GM12878 (cell line): Measurements from ENCODE around the gene TRIB2. TPM values are rescaled to one million over a fixed set of nuclear protein-coding genes. Genes with fewer than 3 reads are reported as not detected.

Experiments used
- ATAC-seq: fragments of 200-7000 bp; cut with Tn5 transposase; 3 replicates; pipeline ENCODE4 v1.9.1; 2020; ENCODE audit warnings: mild to moderate bottlenecking, moderate library complexity
- BruUV-seq: library from RNA; stranded (reverse); fragments of 400-500 nt; replicated peaks from 2 replicates; lab custom pipeline; 2021; lab: Mats Ljungman, UMichigan
- CTCF ChIA-PET: fragments of 300-600 bp; sonication (Branson Sonifier 250); formaldehyde crosslinking; extraction: SDS; loops from one replicate; lab custom pipeline; 2021; ENCODE audit warnings: inconsistent platforms; lab: Yijun Ruan, JAX
- POLR2A ChIA-PET: fragments of 350-600 bp; formaldehyde crosslinking; extraction: SDS; loops from one replicate; lab custom pipeline; 2021; ENCODE audit warnings: inconsistent platforms; lab: Charles Lee
- RAD21 ChIA-PET: fragments of 300-600 bp; sonication (Branson Sonifier 250); formaldehyde crosslinking; loops from one replicate; lab custom pipeline; 2023; ENCODE audit warnings: antibody characterized with exemption; ENCODE audit not compliant: unreplicated experiment; lab: Charles Lee
- SMC1A ChIA-PET: fragments of 300-600 bp; sonication (Branson Sonifier 250); formaldehyde crosslinking; loops from one replicate; lab custom pipeline; 2023; ENCODE audit not compliant: unreplicated experiment, uncharacterized antibody; lab: Charles Lee
- DNase-seq: peaks from one replicate; pipeline ENCODE4 v3.0.0-alpha.2; 2011; ENCODE audit warnings: low read depth, low spot score
- FAIRE-seq: peaks from 3 replicates; lab custom pipeline; 2011; peaks lifted over from hg19 to GRCh38; lab: Jason Lieb, UNC
- H2AFZ ChIP-seq: 2 replicates; pipeline ENCODE4 v1.6.0; 2011; ENCODE audit warnings: low read depth, low read length, control low read depth; ENCODE audit not compliant: control insufficient read depth
- H3K27ac ChIP-seq: 2 replicates; pipeline ENCODE4 v1.5.1; 2011; ENCODE audit warnings: control low read depth; ENCODE audit not compliant: control insufficient read depth, insufficient read depth
- H3K27me3 ChIP-seq, 2 experiments: replicated peaks in 1 of 2; 2 replicates each; pipeline versions ENCODE4 v1.6.0 to v1.6.1; 2011; ENCODE audit warnings: low read length in 1 of 2; ENCODE audit not compliant: control insufficient read depth in 2 of 2, insufficient read depth in 2 of 2
- H3K36me3 ChIP-seq, 2 experiments: 2 replicates each; pipeline ENCODE4 v1.5.1; 2011; ENCODE audit warnings: low read length in 1 of 2; ENCODE audit not compliant: control insufficient read depth in 2 of 2, insufficient read depth in 2 of 2
- H3K4me1 ChIP-seq: 2 replicates; pipeline ENCODE4 v1.6.1; 2011; ENCODE audit warnings: mild to moderate bottlenecking, low read length, moderate library complexity, mixed read lengths; ENCODE audit not compliant: control insufficient read depth, insufficient read depth
- H3K4me2 ChIP-seq: 2 replicates; pipeline ENCODE4 v1.6.0; 2011; ENCODE audit warnings: control low read depth; ENCODE audit not compliant: control insufficient read depth, insufficient read depth
- H3K4me3 ChIP-seq: fragments of 200-600 bp; sonication (generic); 2 replicates; pipeline ENCODE4 v1.5.1; 2016
- H3K79me2 ChIP-seq: 2 replicates; pipeline ENCODE4 v1.6.0; 2011; ENCODE audit warnings: low read length; ENCODE audit not compliant: control insufficient read depth, insufficient read depth
- H3K9ac ChIP-seq: 2 replicates; pipeline ENCODE4 v1.8.0; 2011; ENCODE audit warnings: low read length, control low read depth, mixed read lengths; ENCODE audit not compliant: control insufficient read depth, insufficient read depth
- H3K9me3 ChIP-seq: replicated peaks from 3 replicates; pipeline ENCODE4 v1.5.1; 2011; ENCODE audit warnings: mild to moderate bottlenecking, low read length; ENCODE audit not compliant: control insufficient read depth, insufficient read depth
- H4K20me1 ChIP-seq: 2 replicates; pipeline ENCODE4 v1.6.0; 2011; ENCODE audit not compliant: control insufficient read depth, insufficient read depth
- BCL11A ChIP-seq: IDR thresholded peaks from 2 replicates; pipeline ENCODE4 v1.6.1; 2011; ENCODE audit warnings: low read depth, low read length
- CEBPZ ChIP-seq: fragments of 150-350 bp; IDR thresholded peaks from 2 replicates; pipeline ENCODE4 v1.6.1; 2016; ENCODE audit warnings: low read depth, low read length
- CHD4 ChIP-seq: fragments of 200-600 bp; sonication (generic); IDR thresholded peaks from 2 replicates; pipeline ENCODE4 v1.6.1; 2016; ENCODE audit warnings: mild to moderate bottlenecking
- JUNB ChIP-seq: IDR thresholded peaks from 2 replicates; pipeline ENCODE4 v1.6.1; 2016; ENCODE audit warnings: antibody characterized with exemption, mild to moderate bottlenecking
- NBN ChIP-seq: fragments of 450-650 bp; IDR thresholded peaks from 2 replicates; pipeline ENCODE4 v1.6.1; 2016
- NRF1 ChIP-seq: conservative IDR thresholded peaks from 2 replicates; pipeline ENCODE4 v1.6.1; 2011; ENCODE audit warnings: mild to moderate bottlenecking, low read depth, low read length, improper control_type of control experiment
- POLR2AphosphoS2 ChIP-seq: IDR thresholded peaks from 2 replicates; pipeline ENCODE4 v1.6.1; 2011; ENCODE audit warnings: low read depth, mild to moderate bottlenecking, low read length, improper control_type of control experiment, moderate library complexity
- POU2F2 ChIP-seq: IDR thresholded peaks from 3 replicates; pipeline ENCODE4 v1.6.1; 2011; ENCODE audit warnings: low read depth, mild to moderate bottlenecking, low read length, borderline replicate concordance
- TBL1XR1 ChIP-seq: IDR thresholded peaks from 2 replicates; pipeline ENCODE4 v1.6.1; 2012; ENCODE audit warnings: low read depth, low read length, improper control_type of control experiment
- WGBS: methylation state at CpG from one replicate; pipeline ENCODE4 v1.1.6; 2016; ENCODE audit warnings: low lambda C conversion rate; ENCODE audit not compliant: insufficient replicate concordance, insufficient coverage; ENCODE audit errors: missing lambda C conversion rate; 5-methylcytosine and 5-hydroxymethylcytosine counted together
- in situ Hi-C: fragments of 300-500 bp; cut with MboI; formaldehyde crosslinking; loops from 9 replicates; pipeline ENCODE4 v1.14.3; 2018; ENCODE audit warnings: mixed read lengths
- intact Hi-C: fragments of 100-400 bp; cut with micrococcal nuclease; formaldehyde crosslinking; loops from one replicate; pipeline ENCODE4 v1.14.2; 2022; ENCODE audit not compliant: unreplicated experiment
- polyA plus RNA-seq, 11 experiments: library from polyadenylated mRNA; depleted of rRNA in 4 of 11; unstranded in 6 of 11; stranded (reverse) in 5 of 11; fragments of >200 nt; fragmentation: Nextera tagmentation in 4 of 11; fragmentation: Illumina TruSeq in 1 of 11; extraction: Ambion mirVana in 4 of 11; extraction: Trizol in 1 of 11; gene quantifications; 1 replicate in 1 of 11; 2 replicates in 10 of 11; pipeline versions ENCODE4 v1.2.1 to v1.2.3, GENCODE V29; 2011 to 2016; ENCODE audit warnings: inconsistent platforms in 2 of 11, missing spikeins in 2 of 11, low read depth in 1 of 11
- total RNA-seq, 4 experiments: library from RNA; depleted of rRNA in 3 of 4; stranded (reverse); fragments of >200 nt in 3 of 4; fragmentation: Illumina TruSeq in 1 of 4; extraction: Trizol in 1 of 4; gene quantifications; 2 replicates each; pipeline versions ENCODE4 v1.2.1 to v1.2.3, GENCODE V29; 2013 to 2021
- TF ChIP-seq, protein P1 (sequence below): fragments of 450-650 bp; IDR thresholded peaks from 2 replicates; pipeline ENCODE4 v1.6.1; 2017; ENCODE audit warnings: antibody characterized with exemption, mild to moderate bottlenecking, moderate library complexity
- TF ChIP-seq, protein P2 (sequence below): fragments of 450-650 bp; IDR thresholded peaks from 2 replicates; pipeline ENCODE4 v1.6.1; 2017; ENCODE audit warnings: mild to moderate bottlenecking, moderate library complexity

The TRIB2 gene
- total and polyA plus RNA-seq, 10 of the 15 experiments (the other 5 are each of a cell fraction or from before 2014, with no cell fraction given) = 1.6 to 9.2 (median 5.2) TPM

DNA sequence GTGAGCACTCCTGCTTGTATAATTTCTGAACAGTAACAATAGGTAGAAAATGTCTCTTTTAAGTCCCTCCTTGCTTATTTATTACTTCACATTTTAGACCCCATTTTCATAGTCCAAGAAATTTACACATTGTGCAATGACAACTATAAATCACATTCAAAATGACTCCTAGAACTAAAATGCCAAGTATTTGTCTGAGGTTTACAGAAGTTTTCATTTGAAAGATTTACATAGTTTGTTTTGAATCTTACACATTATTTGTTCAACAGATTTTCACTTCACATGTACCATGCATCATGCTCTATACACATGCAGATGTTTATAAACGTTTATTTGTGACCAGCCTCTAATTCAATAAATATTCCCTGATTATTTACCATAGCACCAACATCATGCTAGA, 15.7 kb upstream of the TRIB2 start:
- H3K4me1 ChIP-seq = no peaks in the 10 kb centered on the region
- SMC1A ChIA-PET = no interaction called here
- no peak overlapping the region for H2AFZ ChIP-seq
- no peak for ATAC-seq
- no TSS peak for BruUV-seq
- H3K4me2 ChIP-seq = no peak overlapping the region
- no peaks in the 10 kb centered on the region for H4K20me1 ChIP-seq
- intact Hi-C loops (no loop called here), in situ Hi-C loops (no loop called here)
- peaks cover 2% of the 10 kb centered on the region; the same call in 1 of the 3 replicates for H3K9me3 ChIP-seq
- no peak for DNase-seq
- H3K4me3 ChIP-seq = no peak overlapping the region
- no peaks in the 10 kb centered on the region for H3K36me3 ChIP-seq
- no peak for FAIRE-seq
- TF ChIP-seq POLR2AphosphoS2 (no peak), NRF1 (no peak), CEBPZ (no peak), TBL1XR1 (no peak), NBN (no peak), CHD4 (no peak), POU2F2 (no peak), JUNB (no peak), BCL11A (no peak)
- TF ChIP-seq, protein P1, sequence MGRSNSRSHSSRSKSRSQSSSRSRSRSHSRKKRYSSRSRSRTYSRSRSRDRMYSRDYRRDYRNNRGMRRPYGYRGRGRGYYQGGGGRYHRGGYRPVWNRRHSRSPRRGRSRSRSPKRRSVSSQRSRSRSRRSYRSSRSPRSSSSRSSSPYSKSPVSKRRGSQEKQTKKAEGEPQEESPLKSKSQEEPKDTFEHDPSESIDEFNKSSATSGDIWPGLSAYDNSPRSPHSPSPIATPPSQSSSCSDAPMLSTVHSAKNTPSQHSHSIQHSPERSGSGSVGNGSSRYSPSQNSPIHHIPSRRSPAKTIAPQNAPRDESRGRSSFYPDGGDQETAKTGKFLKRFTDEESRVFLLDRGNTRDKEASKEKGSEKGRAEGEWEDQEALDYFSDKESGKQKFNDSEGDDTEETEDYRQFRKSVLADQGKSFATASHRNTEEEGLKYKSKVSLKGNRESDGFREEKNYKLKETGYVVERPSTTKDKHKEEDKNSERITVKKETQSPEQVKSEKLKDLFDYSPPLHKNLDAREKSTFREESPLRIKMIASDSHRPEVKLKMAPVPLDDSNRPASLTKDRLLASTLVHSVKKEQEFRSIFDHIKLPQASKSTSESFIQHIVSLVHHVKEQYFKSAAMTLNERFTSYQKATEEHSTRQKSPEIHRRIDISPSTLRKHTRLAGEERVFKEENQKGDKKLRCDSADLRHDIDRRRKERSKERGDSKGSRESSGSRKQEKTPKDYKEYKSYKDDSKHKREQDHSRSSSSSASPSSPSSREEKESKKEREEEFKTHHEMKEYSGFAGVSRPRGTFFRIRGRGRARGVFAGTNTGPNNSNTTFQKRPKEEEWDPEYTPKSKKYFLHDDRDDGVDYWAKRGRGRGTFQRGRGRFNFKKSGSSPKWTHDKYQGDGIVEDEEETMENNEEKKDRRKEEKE = no peak
- TF ChIP-seq, protein P2, sequence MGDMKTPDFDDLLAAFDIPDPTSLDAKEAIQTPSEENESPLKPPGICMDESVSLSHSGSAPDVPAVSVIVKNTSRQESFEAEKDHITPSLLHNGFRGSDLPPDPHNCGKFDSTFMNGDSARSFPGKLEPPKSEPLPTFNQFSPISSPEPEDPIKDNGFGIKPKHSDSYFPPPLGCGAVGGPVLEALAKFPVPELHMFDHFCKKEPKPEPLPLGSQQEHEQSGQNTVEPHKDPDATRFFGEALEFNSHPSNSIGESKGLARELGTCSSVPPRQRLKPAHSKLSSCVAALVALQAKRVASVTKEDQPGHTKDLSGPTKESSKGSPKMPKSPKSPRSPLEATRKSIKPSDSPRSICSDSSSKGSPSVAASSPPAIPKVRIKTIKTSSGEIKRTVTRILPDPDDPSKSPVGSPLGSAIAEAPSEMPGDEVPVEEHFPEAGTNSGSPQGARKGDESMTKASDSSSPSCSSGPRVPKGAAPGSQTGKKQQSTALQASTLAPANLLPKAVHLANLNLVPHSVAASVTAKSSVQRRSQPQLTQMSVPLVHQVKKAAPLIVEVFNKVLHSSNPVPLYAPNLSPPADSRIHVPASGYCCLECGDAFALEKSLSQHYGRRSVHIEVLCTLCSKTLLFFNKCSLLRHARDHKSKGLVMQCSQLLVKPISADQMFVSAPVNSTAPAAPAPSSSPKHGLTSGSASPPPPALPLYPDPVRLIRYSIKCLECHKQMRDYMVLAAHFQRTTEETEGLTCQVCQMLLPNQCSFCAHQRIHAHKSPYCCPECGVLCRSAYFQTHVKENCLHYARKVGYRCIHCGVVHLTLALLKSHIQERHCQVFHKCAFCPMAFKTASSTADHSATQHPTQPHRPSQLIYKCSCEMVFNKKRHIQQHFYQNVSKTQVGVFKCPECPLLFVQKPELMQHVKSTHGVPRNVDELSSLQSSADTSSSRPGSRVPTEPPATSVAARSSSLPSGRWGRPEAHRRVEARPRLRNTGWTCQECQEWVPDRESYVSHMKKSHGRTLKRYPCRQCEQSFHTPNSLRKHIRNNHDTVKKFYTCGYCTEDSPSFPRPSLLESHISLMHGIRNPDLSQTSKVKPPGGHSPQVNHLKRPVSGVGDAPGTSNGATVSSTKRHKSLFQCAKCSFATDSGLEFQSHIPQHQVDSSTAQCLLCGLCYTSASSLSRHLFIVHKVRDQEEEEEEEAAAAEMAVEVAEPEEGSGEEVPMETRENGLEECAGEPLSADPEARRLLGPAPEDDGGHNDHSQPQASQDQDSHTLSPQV = no peak
- CTCF ChIA-PET = no interaction called here
- 0% methylated on average over 1 of the region's 1 CpG for WGBS
- H3K79me2 ChIP-seq = no peaks in the 10 kb centered on the region
- RAD21 ChIA-PET = no interaction called here
- H3K27ac ChIP-seq = no peak overlapping the region
- no peak overlapping the region for H3K9ac ChIP-seq
- no peaks in the 10 kb centered on the region for H3K27me3 ChIP-seq
- POLR2A ChIA-PET = no interaction called here
